A549 (cell line): ENCODE results near the gene CRTAP.

Source experiments
- CEBPB ChIP-seq, 2 experiments: fragments of >200 bp in 1 of 2; sonication (Bioruptor Twin) in 1 of 2; formaldehyde crosslinking in 1 of 2; IDR thresholded peaks; 2 replicates each; pipeline ENCODE4 v1.6.1; 2012 to 2016
- CHD2 ChIP-seq: fragments of 150-350 bp; IDR thresholded peaks from 2 replicates; pipeline ENCODE4 v1.6.1; 2014; ENCODE audit warnings: low read length; ENCODE audit not compliant: partially characterized antibody
- CTCF ChIP-seq: fragments of >200 bp; sonication (Bioruptor Twin); formaldehyde crosslinking; IDR thresholded peaks from 3 replicates; pipeline ENCODE4 v1.5.1; 2016
- ESRRA ChIP-seq: fragments of 150-350 bp; IDR thresholded peaks from 2 replicates; pipeline ENCODE4 v1.6.1; 2014; ENCODE audit warnings: mild to moderate bottlenecking, low read length, borderline replicate concordance
- JUNB ChIP-seq: fragments of >200 bp; sonication (Bioruptor Twin); formaldehyde crosslinking; IDR thresholded peaks from 2 replicates; pipeline ENCODE4 v1.6.1; 2016
- POLR2A ChIP-seq: IDR thresholded peaks from 2 replicates; pipeline ENCODE4 v1.6.1; 2012; ENCODE audit warnings: mild to moderate bottlenecking, low read length
- POLR2AphosphoS2 ChIP-seq: conservative IDR thresholded peaks from 2 replicates; pipeline ENCODE4 v1.6.1; 2012; ENCODE audit warnings: low read length, improper control_type of control experiment, inconsistent platforms
- SREBF2 ChIP-seq: fragments of 450-650 bp; IDR thresholded peaks from 2 replicates; pipeline ENCODE4 v1.6.1; 2014; ENCODE audit warnings: mild to moderate bottlenecking, moderate library complexity
- TP53 ChIP-seq: fragments of 250-450 bp; sonication (Bioruptor Pico); IDR thresholded peaks from 2 replicates; pipeline ENCODE4 v1.5.0; 2021; ENCODE audit warnings: mild to moderate bottlenecking, moderate library complexity
- ZC3H11A ChIP-seq: fragments of 450-650 bp; IDR thresholded peaks from 2 replicates; pipeline ENCODE4 v1.6.1; 2014; ENCODE audit warnings: antibody characterized with exemption, mild to moderate bottlenecking
- TF ChIP-seq, protein P1 (sequence below): IDR thresholded peaks from 2 replicates; pipeline ENCODE4 v1.6.1; 2012
- TF ChIP-seq, protein P2 (sequence below): IDR thresholded peaks from 2 replicates; pipeline ENCODE4 v1.6.1; 2012

DNA sequence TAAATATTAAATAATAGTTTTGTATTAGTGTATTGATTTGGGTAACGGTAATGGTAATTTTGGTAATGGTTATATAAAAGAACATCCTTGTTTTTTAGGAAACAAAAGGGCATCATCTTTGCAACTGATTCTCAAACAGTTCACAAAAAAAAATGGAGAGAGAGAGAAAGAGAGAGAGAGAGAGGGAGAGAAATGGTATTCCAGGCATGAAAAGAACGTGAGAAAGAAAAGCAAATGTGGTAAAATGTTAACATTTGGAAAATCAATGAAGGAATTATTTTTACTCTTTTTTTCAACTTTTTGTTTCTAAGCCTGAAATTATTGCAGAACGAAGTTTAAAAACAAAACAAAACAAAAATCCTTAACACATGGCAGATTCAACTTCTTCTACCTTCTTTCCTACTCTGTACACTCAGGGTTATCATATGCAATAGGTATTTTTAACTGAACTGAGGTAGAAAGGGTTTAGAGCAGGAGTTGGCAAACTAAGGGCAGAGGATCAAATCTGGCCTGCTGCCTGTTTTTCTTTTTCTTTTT lies 14.6 kb upstream of the CRTAP start:
- TF ChIP-seq POLR2AphosphoS2 = no peak
- TF ChIP-seq ZC3H11A = no peak
- TF ChIP-seq CTCF = no peak
- no peak for TF ChIP-seq CEBPB (IDR thresholded peaks at IDR 0.05)
- TF ChIP-seq JUNB = no peak
- TF ChIP-seq POLR2A = no peak
- TF ChIP-seq SREBF2 = no peak
- TF ChIP-seq ESRRA = no peak
- TF ChIP-seq, protein P1, sequence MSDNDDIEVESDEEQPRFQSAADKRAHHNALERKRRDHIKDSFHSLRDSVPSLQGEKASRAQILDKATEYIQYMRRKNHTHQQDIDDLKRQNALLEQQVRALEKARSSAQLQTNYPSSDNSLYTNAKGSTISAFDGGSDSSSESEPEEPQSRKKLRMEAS = no peak
- TF ChIP-seq CHD2 = no peak
- TF ChIP-seq, protein P2, sequence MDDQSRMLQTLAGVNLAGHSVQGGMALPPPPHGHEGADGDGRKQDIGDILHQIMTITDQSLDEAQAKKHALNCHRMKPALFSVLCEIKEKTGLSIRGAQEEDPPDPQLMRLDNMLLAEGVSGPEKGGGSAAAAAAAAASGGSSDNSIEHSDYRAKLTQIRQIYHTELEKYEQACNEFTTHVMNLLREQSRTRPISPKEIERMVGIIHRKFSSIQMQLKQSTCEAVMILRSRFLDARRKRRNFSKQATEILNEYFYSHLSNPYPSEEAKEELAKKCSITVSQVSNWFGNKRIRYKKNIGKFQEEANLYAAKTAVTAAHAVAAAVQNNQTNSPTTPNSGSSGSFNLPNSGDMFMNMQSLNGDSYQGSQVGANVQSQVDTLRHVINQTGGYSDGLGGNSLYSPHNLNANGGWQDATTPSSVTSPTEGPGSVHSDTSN = no peak
- no peak for TF ChIP-seq TP53 (CRISPR knock-in tag)
